H1 (cell line): ENCODE measurements around the gene SIRT7. TPM values are rescaled to one million over a fixed set of nuclear protein-coding genes. Genes with fewer than 3 reads are reported as not detected.

Experiments used
- CTCF ChIA-PET: fragments of 300-600 bp; sonication (Branson Sonifier 250); formaldehyde crosslinking; loops from one replicate; lab custom pipeline; 2021; ENCODE audit not compliant: partially characterized antibody; lab: Charles Lee
- POLR2A ChIA-PET: fragments of 300-600 bp; sonication (Branson Sonifier 250); formaldehyde crosslinking; loops from one replicate; lab custom pipeline; 2021; ENCODE audit warnings: inconsistent platforms; ENCODE audit not compliant: partially characterized antibody; lab: Charles Lee
- DNase-seq, 2 experiments: peaks; one replicate each; pipeline versions ENCODE4 v3.0.0 to v3.0.0-alpha.2; 2010 to 2022; ENCODE audit warnings: low spot score in 2 of 2, low read depth in 1 of 2, mixed read lengths in 1 of 2
- FAIRE-seq: peaks from 2 replicates; lab custom pipeline; 2011; peaks lifted over from hg19 to GRCh38; lab: Jason Lieb, UNC
- H2AFZ ChIP-seq: 2 replicates; pipeline ENCODE4 v1.8.1; 2012; ENCODE audit warnings: low read length, inconsistent platforms
- H2AK5ac ChIP-seq: 2 replicates; pipeline ENCODE4 v1.6.1; 2013; ENCODE audit warnings: low read depth, low read length
- H2BK120ac ChIP-seq: replicated peaks from 2 replicates; pipeline ENCODE3; 2013; ENCODE audit warnings: low read depth, low read length, inconsistent platforms
- H2BK12ac ChIP-seq: 2 replicates; pipeline ENCODE4 v1.6.1; 2013; ENCODE audit warnings: low read depth, low read length
- H2BK15ac ChIP-seq: 2 replicates; pipeline ENCODE4 v1.6.1; 2013; ENCODE audit warnings: low read length
- H2BK20ac ChIP-seq: 2 replicates; pipeline ENCODE4 v1.6.1; 2013; ENCODE audit warnings: low read length
- H2BK5ac ChIP-seq: 2 replicates; pipeline ENCODE4 v1.6.1; 2013; ENCODE audit warnings: low read depth, low read length
- H3K14ac ChIP-seq: 2 replicates; pipeline ENCODE4 v1.6.1; 2013; ENCODE audit warnings: inconsistent platforms; ENCODE audit not compliant: insufficient read length
- H3K18ac ChIP-seq: 2 replicates; pipeline ENCODE4 v1.6.1; 2013; ENCODE audit warnings: low read length; ENCODE audit errors: extremely low read depth
- H3K23ac ChIP-seq: 2 replicates; pipeline ENCODE4 v1.6.1; 2013; ENCODE audit warnings: inconsistent platforms; ENCODE audit not compliant: insufficient read length
- H3K23me2 ChIP-seq: 2 replicates; pipeline ENCODE4 v1.6.1; 2013; ENCODE audit warnings: low read depth, low read length
- H3K27ac ChIP-seq: 2 replicates; pipeline ENCODE4 v1.6.1; 2011; ENCODE audit warnings: low read depth, low read length, inconsistent platforms
- H3K27me3 ChIP-seq, 4 experiments: replicated peaks in 1 of 4; 1 replicate in 1 of 4; 2 replicates in 3 of 4; pipeline versions ENCODE4 v1.6.1 to v1.8.1; 2011 to 2013; ENCODE audit warnings: low read length in 3 of 4, mild to moderate bottlenecking in 3 of 4, inconsistent platforms in 2 of 4, mixed read lengths in 2 of 4, moderate library complexity in 1 of 4; ENCODE audit not compliant: control insufficient read depth in 3 of 4, insufficient read depth in 3 of 4; ENCODE audit errors: extremely low read depth in 1 of 4
- H3K36me3 ChIP-seq, 4 experiments: 2 replicates each; pipeline versions ENCODE4 v1.6.1 to v1.8.1; 2011 to 2013; ENCODE audit warnings: mild to moderate bottlenecking in 4 of 4, low read length in 3 of 4, moderate library complexity in 2 of 4, control low read depth in 1 of 4, inconsistent platforms in 1 of 4; ENCODE audit not compliant: insufficient read depth in 4 of 4, control insufficient read depth in 2 of 4
- H3K4ac ChIP-seq: replicated peaks from 2 replicates; pipeline ENCODE3; 2013; ENCODE audit warnings: low read length, low read depth, mixed read lengths, inconsistent platforms; ENCODE audit not compliant: insufficient read length
- H3K4me1 ChIP-seq, 4 experiments: replicated peaks in 1 of 4; 1 replicate in 1 of 4; 2 replicates in 3 of 4; pipeline versions ENCODE4 v1.6.1 to v1.8.1; 2011 to 2013; ENCODE audit warnings: low read length in 3 of 4, inconsistent platforms in 2 of 4, mixed read lengths in 1 of 4; ENCODE audit not compliant: insufficient read depth in 4 of 4, control insufficient read depth in 3 of 4
- H3K4me2 ChIP-seq, 2 experiments: 2 replicates each; pipeline versions ENCODE4 v1.6.1 to v1.8.1; 2011 to 2013; ENCODE audit warnings: low read depth in 2 of 2, low read length in 2 of 2, control low read depth in 1 of 2, inconsistent platforms in 1 of 2, mild to moderate bottlenecking in 1 of 2; ENCODE audit not compliant: insufficient read depth in 1 of 2
- H3K4me3 ChIP-seq, 4 experiments: fragments of 200-600, 300-600 bp in 1 of 4; sonication (generic), shearing (Covaris generic), sonication (Bioruptor Twin) in 1 of 4; 2 replicates each; pipeline versions ENCODE4 v1.5.1 to v1.8.1; 2011 to 2016; ENCODE audit warnings: low read length in 4 of 4, low read depth in 3 of 4, control low read depth in 2 of 4, inconsistent platforms in 2 of 4, mild to moderate bottlenecking in 2 of 4, mixed read lengths in 1 of 4, moderate library complexity in 1 of 4; ENCODE audit not compliant: insufficient read depth in 2 of 4; ENCODE audit errors: extremely low read depth in 1 of 4
- H3K56ac ChIP-seq: replicated peaks from 2 replicates; pipeline ENCODE3; 2013; ENCODE audit warnings: low read depth, mild to moderate bottlenecking, mixed read lengths, low read length, inconsistent platforms; ENCODE audit not compliant: insufficient read length
- H3K79me1 ChIP-seq: 2 replicates; pipeline ENCODE4 v1.6.1; 2013; ENCODE audit warnings: low read depth, low read length, control low read depth
- H3K79me2 ChIP-seq, 2 experiments: 2 replicates each; pipeline versions ENCODE4 v1.6.1 to v1.8.1; 2012 to 2013; ENCODE audit warnings: low read length in 2 of 2, mild to moderate bottlenecking in 2 of 2, inconsistent platforms in 1 of 2; ENCODE audit not compliant: insufficient read depth in 2 of 2, control insufficient read depth in 1 of 2
- H3K9ac ChIP-seq, 4 experiments: replicated peaks in 1 of 4; 1 replicate in 1 of 4; 2 replicates in 3 of 4; pipeline versions ENCODE4 v1.6.1 to v1.8.1; 2011 to 2013; ENCODE audit warnings: low read depth in 3 of 4, low read length in 3 of 4, control low read depth in 2 of 4, mild to moderate bottlenecking in 2 of 4, moderate library complexity in 2 of 4, inconsistent platforms in 1 of 4; ENCODE audit errors: extremely low read depth in 1 of 4
- H3K9me3 ChIP-seq, 2 experiments: 2 replicates each; pipeline versions ENCODE4 v1.6.1 to v1.8.1; 2012 to 2013; ENCODE audit warnings: mild to moderate bottlenecking in 2 of 2, moderate library complexity in 2 of 2, control low read depth in 1 of 2, inconsistent platforms in 1 of 2, low read depth in 1 of 2, low read length in 1 of 2, mixed read lengths in 1 of 2; ENCODE audit not compliant: insufficient read depth in 2 of 2
- H4K20me1 ChIP-seq, 2 experiments: replicated peaks in 1 of 2; 2 replicates each; pipeline versions ENCODE3 to v1.8.1; 2011 to 2013; ENCODE audit warnings: inconsistent platforms in 2 of 2, low read length in 2 of 2, mild to moderate bottlenecking in 1 of 2; ENCODE audit not compliant: insufficient read depth in 2 of 2, control insufficient read depth in 1 of 2
- H4K5ac ChIP-seq: 2 replicates; pipeline ENCODE4 v1.6.1; 2013; ENCODE audit warnings: low read length, low read depth, mixed read lengths, inconsistent platforms; ENCODE audit not compliant: insufficient read length
- H4K8ac ChIP-seq: 2 replicates; pipeline ENCODE4 v1.8.0; 2013; ENCODE audit warnings: mild to moderate bottlenecking, moderate library complexity, low read length, inconsistent platforms; ENCODE audit not compliant: insufficient read depth; ENCODE audit errors: extremely low read depth
- H4K91ac ChIP-seq: replicated peaks from 2 replicates; pipeline ENCODE3; 2013; ENCODE audit warnings: low read length, mixed read lengths, inconsistent platforms; ENCODE audit not compliant: insufficient read length
- TEAD4 ChIP-seq: IDR thresholded peaks from 2 replicates; pipeline ENCODE4 v1.6.1; 2012; ENCODE audit warnings: low read depth, low read length, inconsistent platforms, mixed read lengths
- WGBS, 2 experiments: shearing (Covaris generic) in 1 of 2; methylation state at CpG; one replicate each; pipeline versions ENCODE4 v1.1.6 to v1.1.7; 2013 to 2015; ENCODE audit warnings: low lambda C conversion rate in 2 of 2, mixed read lengths in 2 of 2, inconsistent platforms in 1 of 2, low coverage in 1 of 2, missing lambda C conversion rate in 1 of 2; ENCODE audit not compliant: insufficient replicate concordance in 2 of 2, insufficient coverage in 1 of 2, insufficient read length in 1 of 2; ENCODE audit errors: extremely low coverage in 1 of 2, missing lambda C conversion rate in 1 of 2; 5-methylcytosine and 5-hydroxymethylcytosine counted together
- polyA plus RNA-seq, 7 experiments: library from polyadenylated mRNA; depleted of rRNA in 3 of 7; stranded (reverse) in 5 of 7; unstranded in 2 of 7; fragments of >200 nt in 5 of 7; fragments of 200-250 nt in 2 of 7; gene quantifications; 1 replicate in 5 of 7; 2 replicates in 1 of 7; 4 replicates in 1 of 7; pipeline versions ENCODE4 v1.2.1 to v1.2.3, GENCODE V29; 2011 to 2013; ENCODE audit warnings: missing spikeins in 2 of 7, mixed read lengths in 2 of 7
- total RNA-seq: library from RNA; stranded (reverse); fragmentation: NEBNext Ultra II Directional; extraction: Animal tissue kit (Norgen Biotek cat#: 25700); gene quantifications from 2 replicates; pipeline ENCODE4 v1.2.1, GENCODE V29; 2021

SIRT7 gene
- total and polyA plus RNA-seq, 2 of the 8 experiments (the other 6 are each of a cell fraction or from before 2014, with no cell fraction given): 5.8 to 16.6 TPM

GRCh38 chr17:81934098-81934757, 16.3 kb upstream of the SIRT7 start:
- no peak for FAIRE-seq
- no peak overlapping the region for H3K18ac ChIP-seq
- 92% methylated on average over 23 of the region's 23 CpGs; no CpG with 5 or more reads in 1 of the 2 experiments for WGBS, 2 experiments

More at GRCh38 chr17:81934098-81934757, 16.3 kb upstream of the SIRT7 start:
- Histone ChIP-seq H3K4me2 (no peak overlapping the region), H3K9me3 (no peaks in the 10 kb centered on the region), H3K4ac (no peak overlapping the region), H2BK5ac (no peak overlapping the region), H4K8ac (no peak overlapping the region; the same call in 1 of the 2 replicates), H3K79me1 (no peaks in the 10 kb centered on the region), H3K79me2 (no peaks in the 10 kb centered on the region; a peak in 1 of 4 replicates), H2AFZ (no peak overlapping the region), H4K5ac (no peak overlapping the region), H2AK5ac (no peak overlapping the region), H3K56ac (no peak overlapping the region), H3K27me3 (peaks cover 0 to 4% (median 4%) of the 10 kb centered on the region in 4 experiments; a peak in 4 of 7 replicates), H2BK15ac (no peak overlapping the region), H3K23ac (no peak overlapping the region), H2BK120ac (no peak overlapping the region), H3K27ac (no peak overlapping the region), H3K14ac (no peak overlapping the region), H3K4me3 (no peak overlapping the region), H3K36me3 (peaks cover 0 to 25% (median 10%) of the 10 kb centered on the region in 4 experiments; a peak in 5 of 8 replicates), H4K91ac (no peak overlapping the region), H2BK20ac (no peak overlapping the region), H3K9ac (no peak overlapping the region), H4K20me1 (peaks cover 7 to 20% of the 10 kb centered on the region in 2 experiments), H2BK12ac (no peak overlapping the region), H3K23me2 (no peaks in the 10 kb centered on the region; the same call in 1 of the 2 replicates), H3K4me1 (peaks cover 0 to 4% (median 1%) of the 10 kb centered on the region in 4 experiments; a peak in 3 of 7 replicates)
- ChIA-PET POLR2A (interaction anchor here (0.7 to 14.6 kb wide), 14 partner anchors 8 to 127 kb away, joined by 3 to 150 read pairs (median 4); partner anchors contain the start of genes MAFG, NOTUM, PCYT2 and RAC3), CTCF (interaction anchor here (1.0 to 1.4 kb wide), 3 partner anchors 20 to 86 kb away, joined by 3 to 4 read pairs (median 3); no protein-coding TSS in a partner anchor)
- no peak for DNase-seq
- no peak for TF ChIP-seq TEAD4
